HG02623 (cell line): ENCODE data around the gene EIF4EBP2.

Source experiments
- ATAC-seq: cut with Tn5 transposase; IDR thresholded peaks from one replicate; pipeline ENCODE4 v1.9.1; 2021; ENCODE audit warnings: moderate library complexity; ENCODE audit not compliant: unreplicated experiment

EIF4EBP2 gene

DNA sequence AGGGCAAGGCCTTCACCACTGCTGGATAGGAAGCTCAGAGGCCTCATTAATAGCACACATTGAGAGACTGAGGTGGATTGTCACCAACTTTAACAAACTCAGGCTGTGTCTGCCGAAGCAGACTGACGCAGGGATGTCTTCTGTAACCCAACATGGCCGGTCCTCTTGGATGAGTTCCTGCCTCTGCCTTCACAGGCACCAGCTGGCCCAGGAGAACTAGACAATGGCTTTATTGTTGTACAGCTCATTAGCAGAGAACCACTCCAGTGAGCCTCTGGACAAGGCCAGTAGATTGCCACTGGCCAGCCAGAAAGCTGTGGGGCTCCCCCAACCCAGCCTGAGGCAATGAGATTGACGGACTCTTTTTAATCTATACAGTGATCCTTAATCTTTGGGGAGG lies 28.2 kb downstream of the EIF4EBP2 start:
- no peak for ATAC-seq

DNA sequence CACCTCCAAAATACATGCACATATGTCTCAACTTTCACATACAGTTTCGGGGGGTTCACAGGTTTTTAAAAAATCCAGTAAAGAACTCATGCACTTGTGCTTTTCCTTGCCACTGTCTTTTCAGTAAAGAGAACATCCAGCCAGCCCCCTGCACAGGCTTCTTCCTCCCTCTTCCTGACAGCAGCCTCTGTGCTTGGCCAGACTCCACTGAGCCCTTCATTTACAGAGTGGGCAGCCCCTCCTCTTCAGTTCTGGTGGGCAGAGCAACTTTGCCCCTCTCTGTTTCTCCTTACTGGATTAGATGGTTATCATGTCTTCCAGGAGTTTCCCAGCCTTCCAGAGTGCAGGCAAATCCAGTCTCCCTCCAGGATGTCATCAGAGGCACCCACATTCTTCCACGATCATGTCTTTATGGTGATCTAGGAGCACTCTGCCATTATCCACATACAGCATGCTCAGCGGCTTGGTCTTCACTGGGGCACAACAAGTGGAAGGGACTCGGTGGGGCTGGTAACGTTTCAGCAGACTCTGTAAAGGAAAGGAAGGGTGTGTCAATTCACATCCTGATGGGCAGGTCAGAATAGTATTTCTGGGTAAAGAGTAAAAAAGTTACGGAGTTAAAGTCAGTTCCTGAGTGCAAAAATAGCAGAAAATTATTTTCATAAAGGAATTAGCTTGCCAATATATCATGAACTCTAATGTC lies 28.8 kb downstream of the EIF4EBP2 start:
- no peak for ATAC-seq

GRCh38 chr10:70433581-70434280 lies 29.8 kb downstream of the EIF4EBP2 start:
- ATAC-seq, result no peak

DNA sequence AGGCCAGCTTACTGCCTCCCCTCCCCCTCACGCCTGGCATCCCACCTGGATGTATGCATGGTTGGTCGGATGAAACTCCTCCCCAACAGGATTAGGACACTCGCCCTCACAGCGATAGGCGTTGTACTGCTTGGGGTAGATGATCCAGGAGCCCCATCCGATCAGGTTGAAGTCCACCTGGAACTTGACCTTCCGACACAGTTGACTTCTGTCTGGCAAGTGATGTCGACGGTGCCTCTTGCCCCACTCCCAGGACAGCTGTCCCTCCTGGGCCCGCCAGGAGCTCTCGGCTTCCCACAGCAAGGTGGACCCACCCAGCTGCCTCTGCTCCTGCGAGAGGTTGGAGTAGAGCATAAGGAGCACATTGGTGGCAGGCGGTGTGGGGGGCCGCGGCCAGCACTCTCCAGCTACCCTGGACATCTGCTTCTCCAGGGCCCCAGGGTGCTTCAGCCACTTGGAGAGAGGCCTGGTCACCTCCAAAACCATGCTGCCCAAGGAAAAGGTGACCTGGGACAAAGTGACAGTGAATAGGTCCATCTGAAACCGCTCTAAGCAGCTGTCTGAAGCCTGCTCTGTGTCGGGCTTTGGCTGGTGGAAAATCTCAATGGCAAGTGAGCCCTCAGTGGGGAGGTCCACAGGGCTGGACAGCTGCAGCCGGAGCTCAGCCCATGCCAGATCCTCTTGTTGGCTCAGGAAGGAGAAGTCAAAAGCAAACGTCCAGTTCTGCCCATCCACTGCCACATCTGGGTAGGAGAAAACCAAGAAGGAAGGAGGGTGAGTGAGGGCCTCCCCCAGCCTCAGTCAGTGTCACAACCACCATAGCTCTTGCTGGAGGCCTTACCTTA lies 31.5 kb downstream of the EIF4EBP2 start:
- no peak for ATAC-seq

GRCh38 chr10:70437721-70438120 lies 33.8 kb downstream of the EIF4EBP2 start:
- no peak for ATAC-seq

- ATAC-seq, result no peak
Measured at GRCh38 chr10:70440296-70441160, 36.6 kb downstream of the EIF4EBP2 start.

DNA sequence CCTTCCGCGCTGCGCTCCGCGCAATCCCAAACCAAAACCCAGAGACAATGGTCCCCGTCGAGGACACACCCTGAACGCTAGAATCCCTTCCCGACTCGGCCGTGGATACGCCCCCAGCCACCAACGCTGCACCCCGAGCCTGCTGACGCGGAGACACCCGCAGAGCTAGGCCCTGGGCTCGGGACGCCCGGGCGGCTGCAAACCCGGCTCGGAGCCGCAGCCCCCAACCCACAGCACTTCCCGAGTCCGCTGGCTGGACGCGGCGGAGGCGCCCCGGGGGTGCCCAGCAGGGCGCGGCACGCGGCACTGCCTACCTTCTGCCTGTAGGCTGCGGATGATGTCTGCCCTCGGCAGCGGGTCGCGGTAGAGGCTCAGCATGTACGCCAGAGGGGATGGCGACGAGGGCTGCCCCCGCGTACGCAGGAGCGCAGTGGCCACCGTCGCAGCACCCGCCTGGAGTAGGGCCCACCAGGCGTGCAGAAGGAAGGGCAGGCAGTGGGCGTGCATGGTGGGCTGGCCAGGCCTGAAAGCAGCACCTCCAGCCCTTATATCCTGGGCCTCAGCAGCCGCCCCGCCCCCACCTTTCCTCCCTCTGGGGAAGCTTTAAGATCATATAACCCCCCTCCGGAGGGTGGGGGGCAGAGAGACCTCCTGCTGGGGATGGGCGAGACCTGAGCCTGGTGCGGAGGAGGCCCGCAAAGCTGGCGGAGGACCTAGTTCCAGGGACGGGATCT lies 37.4 kb downstream of the EIF4EBP2 start, which contains the start of gene NODAL:
Gene NODAL (minus strand): TSS at position 521 of the 734 bp plus-strand sequence. CDS start 14 bp downstream, at position 507.
- no peak for ATAC-seq

- ATAC-seq, result no peak
Measured at GRCh38 chr10:70441895-70442309, 38.0 kb downstream of the EIF4EBP2 start.

DNA sequence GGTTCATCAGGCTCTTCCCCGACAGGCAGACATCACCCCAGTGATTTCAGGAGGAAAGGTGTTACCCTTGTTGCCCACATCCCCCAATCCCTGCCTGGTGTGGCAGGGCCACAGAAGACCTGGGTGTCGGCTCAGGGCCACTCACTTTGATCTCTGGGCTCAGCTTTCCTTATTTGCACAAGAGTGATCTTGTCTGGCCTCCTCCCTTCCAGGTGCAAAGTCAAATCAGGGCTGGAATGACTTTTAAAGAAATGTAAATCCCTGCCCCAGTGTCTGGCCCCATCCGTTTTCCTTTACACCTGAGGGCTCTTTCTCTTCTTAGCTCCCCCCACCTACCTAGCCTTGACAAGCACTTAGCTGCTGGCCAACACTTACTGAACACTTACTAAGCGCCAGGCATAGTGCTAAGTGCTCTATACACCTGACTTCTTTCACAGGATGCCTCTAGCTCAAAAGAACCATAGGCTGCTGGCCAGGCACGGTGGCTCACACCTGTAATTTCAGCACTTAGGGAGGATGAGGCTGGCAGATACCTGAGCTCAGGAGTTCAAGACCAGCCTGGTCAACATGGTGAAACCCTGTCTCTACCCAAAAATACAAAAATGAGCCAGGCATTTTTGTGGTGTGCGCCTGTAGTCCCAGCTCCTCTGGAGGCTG lies 38.5 kb downstream of the EIF4EBP2 start:
- no peak for ATAC-seq

DNA sequence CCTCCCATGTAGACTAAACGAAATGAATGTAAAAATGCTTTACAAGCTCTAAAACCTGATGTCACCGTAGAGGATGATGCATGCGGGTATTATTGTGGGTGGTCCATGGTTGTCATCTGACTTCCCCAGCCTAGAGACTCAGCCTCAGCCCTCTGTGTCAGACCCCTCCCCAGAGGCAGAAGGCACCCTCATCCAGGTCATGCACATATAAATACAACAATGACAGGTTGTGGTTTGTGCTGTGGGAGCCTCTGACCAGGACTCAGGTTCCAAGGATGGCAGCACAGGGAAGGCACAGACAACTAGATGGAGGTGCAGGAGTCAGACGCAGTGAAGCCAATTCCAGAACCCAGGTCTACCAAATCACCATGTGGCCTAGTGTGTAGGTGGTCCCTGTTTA lies 40.8 kb downstream of the EIF4EBP2 start:
- no peak for ATAC-seq

- no peak for ATAC-seq
Measured at GRCh38 chr10:70445718-70446657, 42.0 kb downstream of the EIF4EBP2 start.

- no peak for ATAC-seq
Measured at GRCh38 chr10:70448236-70448635, 44.3 kb downstream of the EIF4EBP2 start.

DNA sequence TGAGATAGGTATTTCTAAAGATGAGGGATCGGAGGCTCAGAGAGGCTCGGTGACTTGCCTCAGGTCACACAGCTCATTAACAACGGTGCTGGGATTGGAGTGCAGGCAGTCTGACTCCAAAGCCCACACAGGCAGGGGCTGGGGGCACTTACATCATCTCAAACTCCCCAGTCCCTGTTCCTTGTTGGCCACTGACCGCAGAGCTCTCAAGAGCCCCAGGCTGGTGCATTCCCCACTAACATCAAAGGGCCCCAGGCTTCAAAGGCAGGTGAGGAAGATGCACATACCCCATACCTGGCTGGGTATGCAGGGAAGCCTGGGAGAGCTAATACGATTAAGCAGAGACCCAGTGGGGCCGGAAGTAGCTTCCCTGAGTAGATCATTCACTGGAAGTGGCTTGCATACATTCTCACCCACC lies 51.3 kb downstream of the EIF4EBP2 start:
- no peak for ATAC-seq

DNA sequence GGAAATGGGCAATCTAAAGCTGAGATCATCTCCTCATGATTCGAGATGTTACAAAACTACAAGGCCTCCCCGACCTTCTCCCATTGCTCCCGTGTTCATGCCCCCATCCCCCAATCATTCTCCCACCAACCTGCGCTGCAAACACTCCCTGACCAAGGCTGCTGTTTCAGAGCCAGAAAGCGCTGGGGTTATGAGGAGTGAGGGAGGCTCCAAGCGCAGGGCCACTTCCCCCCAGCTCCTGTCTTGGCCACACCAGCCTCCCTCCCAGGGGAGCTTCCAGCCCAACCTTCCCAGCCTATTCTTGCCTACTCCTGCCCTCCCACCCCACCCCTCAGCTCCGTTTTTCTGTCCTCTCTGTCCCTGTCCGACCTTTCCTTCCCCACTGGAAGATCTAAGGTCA lies 52.2 kb downstream of the EIF4EBP2 start:
- no peak for ATAC-seq

GRCh38 chr10:70457759-70458305 lies 53.9 kb downstream of the EIF4EBP2 start:
- ATAC-seq, result no peak

GRCh38 chr10:70458329-70459060 lies 54.5 kb downstream of the EIF4EBP2 start:
- no peak for ATAC-seq

- ATAC-seq, result no peak
Measured at GRCh38 chr10:70459061-70459773, 55.3 kb downstream of the EIF4EBP2 start.
